SKM-1 (cell line): ENCODE data around the gene EVI5L.
"Not testable (repeated sequence)": the region's sequence is repeated elsewhere in the genome, so short reads cannot be mapped to it uniquely, and the experiment has no call there.

Experiments used
- DNase-seq: peaks from one replicate; lab custom pipeline; 2025; ENCODE audit not compliant: unreplicated experiment; lab: John Stamatoyannopoulos, UW

Gene EVI5L

GRCh38 chr19:7829561-7830271 lies at the start of gene EVI5L:
Gene EVI5L, plus strand, starts transcription at chr19:7830218. Its CDS starts 16,325 bp downstream, at chr19:7846543.
- peak; percentile 100 for DNase-seq

- no peak for DNase-seq
Observed at GRCh38 chr19:7781157-7781556, 48.9 kb upstream of the EVI5L start.

- DNase-seq: peak; percentile 31
Observed at GRCh38 chr19:7783991-7784423, 46.0 kb upstream of the EVI5L start.

GRCh38 chr19:7784856-7785255 lies 45.2 kb upstream of the EVI5L start:
- no peak for DNase-seq

GRCh38 chr19:7787141-7787540 lies 42.9 kb upstream of the EVI5L start:
- no peak for DNase-seq

- DNase-seq: no peak
Observed at GRCh38 chr19:7787602-7788177, 42.3 kb upstream of the EVI5L start.

- no peak for DNase-seq
Observed at GRCh38 chr19:7788178-7788932, 41.7 kb upstream of the EVI5L start.

- DNase-seq: no peak
Observed at GRCh38 chr19:7788933-7789323, 41.1 kb upstream of the EVI5L start.

GRCh38 chr19:7789447-7789846 lies 40.6 kb upstream of the EVI5L start:
- DNase-seq: no peak

GRCh38 chr19:7790416-7790815 lies 39.6 kb upstream of the EVI5L start:
- no peak for DNase-seq

- DNase-seq: no peak
Observed at GRCh38 chr19:7792281-7792680, 37.7 kb upstream of the EVI5L start.

GRCh38 chr19:7792701-7793100 lies 37.3 kb upstream of the EVI5L start:
- DNase-seq: not testable (repeated sequence)

GRCh38 chr19:7793493-7793892 lies 36.5 kb upstream of the EVI5L start:
- no peak for DNase-seq

- DNase-seq: no peak
Observed at GRCh38 chr19:7795555-7796161, 34.4 kb upstream of the EVI5L start.

GRCh38 chr19:7799640-7800355 lies 30.2 kb upstream of the EVI5L start:
- peak; percentile 41 for DNase-seq

GRCh38 chr19:7801020-7801570 lies 28.9 kb upstream of the EVI5L start:
- no peak for DNase-seq

- DNase-seq: no peak
Observed at GRCh38 chr19:7806234-7806633, 23.8 kb upstream of the EVI5L start.

GRCh38 chr19:7806876-7807275 lies 23.1 kb upstream of the EVI5L start:
- DNase-seq: no peak

- no peak for DNase-seq
Observed at GRCh38 chr19:7808108-7808507, 21.9 kb upstream of the EVI5L start.

GRCh38 chr19:7811989-7812388 lies 18.0 kb upstream of the EVI5L start:
- DNase-seq: no peak

GRCh38 chr19:7815325-7815724 lies 14.7 kb upstream of the EVI5L start:
- DNase-seq: no peak
